Keratinocyte (primary cell): ENCODE measurements around the gene ODF4. TPM values are rescaled to one million over a fixed set of nuclear protein-coding genes. Genes with fewer than 3 reads are reported as not detected.

ENCODE experiments used
- DNase-seq: peaks from one replicate; pipeline ENCODE4 v3.0.0-alpha.2; 2011; ENCODE audit warnings: low read depth, missing footprints, low spot score
- FAIRE-seq: peaks from 2 replicates; lab custom pipeline; 2011; peaks lifted over from hg19 to GRCh38; lab: Jason Lieb, UNC
- H2AFZ ChIP-seq: 2 replicates; pipeline ENCODE4 v1.6.0; 2012; ENCODE audit warnings: low read length, control low read depth, inconsistent platforms; ENCODE audit not compliant: control insufficient read depth
- H3K27ac ChIP-seq: 2 replicates; pipeline ENCODE4 v1.5.1; 2011; ENCODE audit warnings: low read length; ENCODE audit not compliant: control insufficient read depth, insufficient read depth
- H3K27me3 ChIP-seq: 3 replicates; pipeline ENCODE4 v1.6.0; 2011; ENCODE audit warnings: low read length; ENCODE audit not compliant: control insufficient read depth, insufficient read depth; ENCODE audit errors: extremely low read depth
- H3K36me3 ChIP-seq, 2 experiments: 2 replicates in 1 of 2; 3 replicates in 1 of 2; pipeline ENCODE4 v1.5.1; 2011; ENCODE audit warnings: low read length in 2 of 2, mild to moderate bottlenecking in 1 of 2; ENCODE audit not compliant: control insufficient read depth in 2 of 2, insufficient read depth in 2 of 2; ENCODE audit errors: extremely low read depth in 1 of 2
- H3K4me1 ChIP-seq: 3 replicates; pipeline ENCODE4 v1.5.1; 2011; ENCODE audit warnings: low read length; ENCODE audit not compliant: control insufficient read depth, insufficient read depth; ENCODE audit errors: extremely low read depth
- H3K4me2 ChIP-seq: 3 replicates; pipeline ENCODE4 v1.6.0; 2011; ENCODE audit warnings: low read depth, low read length; ENCODE audit not compliant: control insufficient read depth, insufficient read depth; ENCODE audit errors: extremely low read depth
- H3K4me3 ChIP-seq, 3 experiments: fragments of 200-600 bp in 1 of 3; sonication (generic) in 1 of 3; 2 replicates in 2 of 3; 3 replicates in 1 of 3; pipeline ENCODE4 v1.5.1; 2011 to 2016; ENCODE audit warnings: low read length in 3 of 3, mild to moderate bottlenecking in 3 of 3, control low read depth in 2 of 3, inconsistent platforms in 1 of 3, low read depth in 1 of 3, mixed read lengths in 1 of 3, mixed run types in 1 of 3, moderate library complexity in 1 of 3; ENCODE audit not compliant: control insufficient read depth in 2 of 3, insufficient read depth in 2 of 3; ENCODE audit errors: extremely low read depth in 1 of 3
- H3K79me2 ChIP-seq: 2 replicates; pipeline ENCODE4 v1.6.0; 2012; ENCODE audit warnings: low read length; ENCODE audit not compliant: control insufficient read depth, insufficient read depth
- H3K9ac ChIP-seq: 3 replicates; pipeline ENCODE4 v1.6.0; 2011; ENCODE audit warnings: low read length; ENCODE audit not compliant: control insufficient read depth, insufficient read depth; ENCODE audit errors: extremely low read depth
- H3K9me1 ChIP-seq: 3 replicates; pipeline ENCODE4 v1.6.0; 2011; ENCODE audit warnings: low read length; ENCODE audit not compliant: control insufficient read depth, insufficient read depth; ENCODE audit errors: extremely low read depth
- H3K9me3 ChIP-seq: 2 replicates; pipeline ENCODE4 v1.5.1; 2012; ENCODE audit warnings: low read depth, low read length; ENCODE audit not compliant: control insufficient read depth
- H4K20me1 ChIP-seq: 3 replicates; pipeline ENCODE4 v1.6.0; 2011; ENCODE audit warnings: low read length; ENCODE audit not compliant: control insufficient read depth, insufficient read depth; ENCODE audit errors: extremely low read depth
- CTCF ChIP-seq, 3 experiments: IDR thresholded peaks in 1 of 3; conservative IDR thresholded peaks in 1 of 3; optimal IDR thresholded peaks in 1 of 3; 2 replicates in 2 of 3; 3 replicates in 1 of 3; pipeline versions ENCODE3 to v1.5.1; 2011; ENCODE audit warnings: low read length in 3 of 3, mild to moderate bottlenecking in 3 of 3, moderate library complexity in 2 of 3, control low read depth in 1 of 3, inconsistent platforms in 1 of 3; ENCODE audit not compliant: insufficient read depth in 2 of 3; ENCODE audit errors: extremely low read depth in 1 of 3
- EZH2 ChIP-seq: IDR thresholded peaks from one replicate; pipeline ENCODE4 v1.6.1; 2012; ENCODE audit warnings: inconsistent platforms, mild to moderate bottlenecking, low read length, moderate library complexity
- dilution Hi-C: fragments of 300-500 bp; cut with MboI; formaldehyde crosslinking; loops from one replicate; pipeline ENCODE4 v1.7.0; 2020; ENCODE audit warnings: low sequenced_read_pairs; ENCODE audit not compliant: extremely low pct_ligation_motif_present
- polyA plus RNA-seq, 5 experiments: library from polyadenylated mRNA; depleted of rRNA in 3 of 5; stranded (reverse) in 3 of 5; stranded (forward) in 1 of 5; unstranded in 1 of 5; fragments of >200 nt; gene quantifications; 1 replicate in 1 of 5; 2 replicates in 3 of 5; 3 replicates in 1 of 5; pipeline versions ENCODE4 v1.2.1 to v1.2.3, GENCODE V29; 2011 to 2012; ENCODE audit warnings: missing spikeins in 2 of 5, low read depth in 1 of 5, low replicate concordance in 1 of 5

The ODF4 gene
- polyA plus RNA-seq, 1 donor (not counting 4 experiments of a cell fraction or from before 2014, with no cell fraction given): not detected

GRCh38 chr17:8320262-8320661, 19.4 kb upstream of the ODF4 start:
- H3K9me3 ChIP-seq: no peaks in the 10 kb centered on the region
- peaks cover 21% of the 10 kb centered on the region for H3K27me3 ChIP-seq
- DNase-seq (no peak), FAIRE-seq (no peak)
- H3K36me3 ChIP-seq: no peaks in the 10 kb centered on the region
- no peaks in the 10 kb centered on the region for H4K20me1 ChIP-seq
- H3K27ac ChIP-seq: no peak overlapping the region
- no peaks in the 10 kb centered on the region for H3K9me1 ChIP-seq
- no peak overlapping the region for H2AFZ ChIP-seq
- no peak overlapping the region for H3K4me2 ChIP-seq
- no peaks in the 10 kb centered on the region for H3K79me2 ChIP-seq
- dilution Hi-C loops: no loop called here
- no peak for TF ChIP-seq CTCF (optimal IDR thresholded peaks at IDR 0.05 in 1 of 3, IDR thresholded peaks at IDR 0.05 in 1 of 3, conservative IDR thresholded peaks at IDR 0.05 in 1 of 3; ENCODE audit: extremely low read depth in 1 of 3, insufficient read depth in 2 of 3, low read length in 3 of 3)
- TF ChIP-seq EZH2: no peak
- peaks cover 5% of the 10 kb centered on the region for H3K4me1 ChIP-seq
- H3K4me3 ChIP-seq: no peak overlapping the region
- H3K9ac ChIP-seq: no peak overlapping the region

- Histone ChIP-seq H3K27ac (no peak overlapping the region), H2AFZ (no peak overlapping the region), H3K4me2 (no peak overlapping the region), H3K27me3 (peaks cover 21% of the 10 kb centered on the region), H3K36me3 (no peaks in the 10 kb centered on the region), H3K9me3 (no peaks in the 10 kb centered on the region), H3K9me1 (no peaks in the 10 kb centered on the region), H3K9ac (no peak overlapping the region), H3K4me1 (no peaks in the 10 kb centered on the region), H3K4me3 (no peak overlapping the region), H4K20me1 (no peaks in the 10 kb centered on the region), H3K79me2 (no peaks in the 10 kb centered on the region)
- no peak for TF ChIP-seq CTCF (optimal IDR thresholded peaks at IDR 0.05 in 1 of 3, IDR thresholded peaks at IDR 0.05 in 1 of 3, conservative IDR thresholded peaks at IDR 0.05 in 1 of 3; ENCODE audit: extremely low read depth in 1 of 3, insufficient read depth in 2 of 3, low read length in 3 of 3)
- no peak for TF ChIP-seq EZH2
- dilution Hi-C loops: no loop called here
- FAIRE-seq (no peak), DNase-seq (no peak)
Observed at GRCh38 chr17:8320990-8321389, 18.6 kb upstream of the ODF4 start.
